HepG2 (cell line): ENCODE results near the gene UBXN1.

Experiments
- CEBPB ChIP-seq: IDR thresholded peaks from 2 replicates; pipeline ENCODE4 v1.6.1; 2011; ENCODE audit warnings: low read depth, low read length, improper control_type of control experiment, borderline replicate concordance
- CTCF ChIP-seq: sonication (generic); formaldehyde crosslinking; IDR thresholded peaks from 2 replicates; pipeline ENCODE4 v1.5.0; 2020; ENCODE audit warnings: mild to moderate bottlenecking, missing genetic modification reagents, moderate library complexity
- FOXP1 ChIP-seq, 2 experiments: fragments of 450-650 bp in 1 of 2; IDR thresholded peaks; 2 replicates each; pipeline ENCODE4 v1.6.1; 2017 to 2018; ENCODE audit warnings: antibody characterized with exemption in 1 of 2
- MYPOP ChIP-seq: sonication (generic); formaldehyde crosslinking; IDR thresholded peaks from 2 replicates; pipeline ENCODE4 v1.8.1; 2023; ENCODE audit warnings: mild to moderate bottlenecking, moderate library complexity, missing genetic modification reagents
- POLR2A ChIP-seq, 2 experiments: IDR thresholded peaks; 2 replicates each; pipeline ENCODE4 v1.6.1; 2011; ENCODE audit warnings: low read depth in 2 of 2, low read length in 2 of 2, mild to moderate bottlenecking in 1 of 2, moderate library complexity in 1 of 2; ENCODE audit not compliant: insufficient read depth in 1 of 2
- SMARCC2 ChIP-seq: fragments of 450-650 bp; IDR thresholded peaks from 2 replicates; pipeline ENCODE4 v1.6.1; 2017; ENCODE audit warnings: antibody characterized with exemption, mild to moderate bottlenecking
- STAT5B ChIP-seq: sonication (generic); formaldehyde crosslinking; IDR thresholded peaks from 2 replicates; pipeline ENCODE4 v1.4.0; 2020; ENCODE audit warnings: missing genetic modification reagents
- TAF1 ChIP-seq: sonication (generic); formaldehyde crosslinking; IDR thresholded peaks from 2 replicates; pipeline ENCODE4 v1.4.0; 2020; ENCODE audit warnings: missing genetic modification reagents
- ZNF709 ChIP-seq: sonication (generic); formaldehyde crosslinking; IDR thresholded peaks from 2 replicates; pipeline ENCODE4 v1.5.0; 2020; ENCODE audit warnings: mild to moderate bottlenecking, missing genetic modification reagents

- TF ChIP-seq ZNF709 (CRISPR knock-in tag) (no peak), POLR2A (IDR thresholded peaks at IDR 0.05; ENCODE audit: insufficient read depth in 1 of 2, low read depth in 2 of 2, low read length in 2 of 2) (no peak), STAT5B (CRISPR knock-in tag) (no peak), MYPOP (CRISPR knock-in tag) (no peak), TAF1 (CRISPR knock-in tag) (no peak), CTCF (CRISPR knock-in tag) (peak; percentile 59), SMARCC2 (no peak), CEBPB (no peak), FOXP1 (IDR thresholded peaks at IDR 0.05) (no peak), FOXP1 (CRISPR knock-in tag; IDR thresholded peaks at IDR 0.05) (no peak)
Observed at GRCh38 chr11:62721994-62722393, 43.1 kb upstream of the UBXN1 start.
